ENCODE results near the gene GANAB.
A peak's percentile ranks its signal among the peaks of the same experiment; 100 is the strongest.
"Not testable (repeated sequence)": the region's sequence is repeated elsewhere in the genome, so short reads cannot be mapped to it uniquely, and the experiment has no call there.

The GANAB gene

GRCh38 chr11:62665599-62666258 lies 19.3 kb upstream of the GANAB start:
- TF ChIP-seq, protein P1, sequence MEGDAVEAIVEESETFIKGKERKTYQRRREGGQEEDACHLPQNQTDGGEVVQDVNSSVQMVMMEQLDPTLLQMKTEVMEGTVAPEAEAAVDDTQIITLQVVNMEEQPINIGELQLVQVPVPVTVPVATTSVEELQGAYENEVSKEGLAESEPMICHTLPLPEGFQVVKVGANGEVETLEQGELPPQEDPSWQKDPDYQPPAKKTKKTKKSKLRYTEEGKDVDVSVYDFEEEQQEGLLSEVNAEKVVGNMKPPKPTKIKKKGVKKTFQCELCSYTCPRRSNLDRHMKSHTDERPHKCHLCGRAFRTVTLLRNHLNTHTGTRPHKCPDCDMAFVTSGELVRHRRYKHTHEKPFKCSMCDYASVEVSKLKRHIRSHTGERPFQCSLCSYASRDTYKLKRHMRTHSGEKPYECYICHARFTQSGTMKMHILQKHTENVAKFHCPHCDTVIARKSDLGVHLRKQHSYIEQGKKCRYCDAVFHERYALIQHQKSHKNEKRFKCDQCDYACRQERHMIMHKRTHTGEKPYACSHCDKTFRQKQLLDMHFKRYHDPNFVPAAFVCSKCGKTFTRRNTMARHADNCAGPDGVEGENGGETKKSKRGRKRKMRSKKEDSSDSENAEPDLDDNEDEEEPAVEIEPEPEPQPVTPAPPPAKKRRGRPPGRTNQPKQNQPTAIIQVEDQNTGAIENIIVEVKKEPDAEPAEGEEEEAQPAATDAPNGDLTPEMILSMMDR (conservative IDR thresholded peaks at IDR 0.05; ENCODE audit: low read depth, low read length), result no peak
- DNase-seq (ENCODE audit: low read depth), result no peak

GRCh38 chr11:62665075-62665598 lies 18.7 kb upstream of the GANAB start, which contains the start of the genes C11orf98 and CSKMT:
Gene C11orf98, minus strand, starts transcription at chr11:62665210. Its CDS starts 41 bp downstream, at chr11:62665169.
Gene CSKMT, plus strand, starts transcription at chr11:62665312. Its CDS starts 568 bp downstream, at chr11:62665880.
- TF ChIP-seq, protein P1 (conservative IDR thresholded peaks at IDR 0.05; ENCODE audit: low read depth, low read length), result no peak
- no peak for DNase-seq (ENCODE audit: low read depth)

More at GRCh38 chr11:62665599-62666258, 19.3 kb upstream of the GANAB start:
- H3K4me3 ChIP-seq (ENCODE audit: low read length), result peak overlapping the region; percentile 88

DNA sequence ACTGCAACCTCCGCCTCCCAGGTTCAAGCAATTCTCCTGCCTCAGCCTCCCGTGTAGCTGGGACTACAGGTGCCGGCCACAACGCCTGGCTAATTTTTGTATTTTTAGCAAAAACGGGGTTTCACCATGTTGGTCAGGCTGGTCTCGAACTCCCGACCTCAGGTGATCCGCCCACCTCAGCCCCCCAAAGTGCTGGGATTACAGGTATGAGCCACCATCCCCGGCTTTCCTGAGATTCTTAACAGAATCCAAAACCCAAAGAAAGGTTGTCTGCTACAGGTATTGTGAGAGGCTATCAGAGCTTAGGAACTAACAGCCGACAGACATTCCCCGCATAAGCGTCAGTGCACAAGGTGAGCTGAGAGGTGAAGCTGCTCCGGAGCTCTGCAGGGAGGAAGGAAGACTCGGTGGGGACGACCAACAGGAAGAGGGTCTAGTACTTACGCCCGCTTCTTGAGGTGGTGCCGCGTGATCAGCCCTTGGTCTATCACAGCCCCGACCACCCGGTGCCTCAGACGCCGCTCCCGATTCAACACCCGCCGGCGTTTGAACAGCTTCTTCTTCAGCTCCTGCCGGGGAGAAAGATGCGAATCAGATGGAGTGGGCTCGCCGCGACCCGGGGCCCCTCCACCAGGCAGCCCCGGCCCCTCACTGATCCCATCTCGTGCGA lies 18.1 kb upstream of the GANAB start:
- peak overlapping the region; percentile 88 for H3K4me3 ChIP-seq (ENCODE audit: low read length)
- TF ChIP-seq, protein P1 (conservative IDR thresholded peaks at IDR 0.05; ENCODE audit: low read depth, low read length), result no peak
- DNase-seq (ENCODE audit: low read depth), result no peak

More at GRCh38 chr11:62665075-62665598, 18.7 kb upstream of the GANAB start, which contains the start of the genes C11orf98 and CSKMT:
- H3K4me3 ChIP-seq (ENCODE audit: low read length), result peak within 1 kb of the TSS; percentile 88

- no peak overlapping the region for H3K4me3 ChIP-seq (ENCODE audit: low read length)
- TF ChIP-seq, protein P1 (conservative IDR thresholded peaks at IDR 0.05; ENCODE audit: low read depth, low read length), result no peak
- no peak for DNase-seq (ENCODE audit: low read depth)
Measured at GRCh38 chr11:62656796-62657429, 10.5 kb upstream of the GANAB start.

DNA sequence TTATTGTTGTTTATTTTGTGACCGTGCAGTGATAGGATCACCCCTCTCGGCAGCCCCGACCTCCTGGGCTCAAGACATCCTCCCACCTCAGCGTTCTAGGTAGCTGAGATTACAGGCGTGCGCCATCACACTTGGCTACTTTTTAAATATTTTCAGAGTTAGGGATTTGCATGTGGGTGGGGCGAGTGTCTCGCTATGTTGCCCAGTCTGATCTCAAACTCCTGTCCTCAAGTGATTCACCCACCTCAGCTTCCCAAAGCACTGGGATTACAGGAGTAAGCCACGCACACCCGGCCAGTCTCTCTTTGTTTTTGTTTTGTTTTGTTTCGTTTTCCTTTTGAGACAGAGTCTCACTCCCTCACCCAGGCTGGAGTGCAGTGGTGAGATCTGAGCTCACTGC lies 7.9 kb upstream of the GANAB start:
- DNase-seq (ENCODE audit: low read depth), result no peak
- TF ChIP-seq, protein P1 (conservative IDR thresholded peaks at IDR 0.05; ENCODE audit: low read depth, low read length), result no peak
- H3K4me3 ChIP-seq (ENCODE audit: low read length), result no peak overlapping the region

- H3K4me3 ChIP-seq (ENCODE audit: low read length), result peak overlapping the region; percentile 78
- TF ChIP-seq, protein P1 (conservative IDR thresholded peaks at IDR 0.05; ENCODE audit: low read depth, low read length), result no peak
- no peak for DNase-seq (ENCODE audit: low read depth)
Measured at GRCh38 chr11:62652161-62653006, 6.0 kb upstream of the GANAB start.

DNA sequence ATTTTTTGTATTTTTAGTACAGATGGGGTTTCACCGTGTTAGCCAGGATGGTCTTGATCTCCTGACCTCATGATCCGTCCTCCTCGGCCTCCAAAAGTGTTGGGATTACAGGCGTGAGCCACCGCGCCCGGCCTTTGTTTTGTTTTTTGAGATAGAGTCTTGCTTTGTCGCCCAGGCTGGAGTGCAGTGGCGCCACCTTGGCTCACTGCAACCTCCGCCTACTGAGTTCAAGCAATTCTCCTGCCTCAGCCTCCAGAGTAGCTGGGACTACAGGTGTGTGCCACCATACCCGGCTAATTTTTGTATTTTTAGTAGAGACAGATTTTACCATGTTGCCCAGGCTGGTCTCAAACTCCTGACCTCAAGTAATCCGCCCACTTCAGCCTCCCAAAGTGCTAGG lies 3.9 kb upstream of the GANAB start:
- not testable (repeated sequence) for DNase-seq (ENCODE audit: low read depth); H3K4me3 ChIP-seq (ENCODE audit: low read length)

Measured in retinal pigment epithelial cell (primary cell).